WTC11 (cell line): ENCODE data around the gene AMD1.
"Not testable (repeated sequence)": the region's sequence is repeated elsewhere in the genome, so short reads cannot be mapped to it uniquely, and the experiment has no call there.

ENCODE experiments used
- FOXP1 ChIP-seq: sonication (generic); formaldehyde crosslinking; IDR thresholded peaks from 2 replicates; pipeline ENCODE4 v1.8.0; 2022; ENCODE audit warnings: missing genetic modification reagents, mild to moderate bottlenecking, moderate library complexity, borderline replicate concordance
- MYBL2 ChIP-seq: sonication (generic); formaldehyde crosslinking; IDR thresholded peaks from 2 replicates; pipeline ENCODE4 v1.8.1; 2023; ENCODE audit warnings: mild to moderate bottlenecking, moderate library complexity, missing genetic modification reagents
- NR3C1 ChIP-seq: sonication (generic); formaldehyde crosslinking; conservative IDR thresholded peaks from 2 replicates; pipeline ENCODE4 v1.8.1; 2023; ENCODE audit warnings: low read depth, mild to moderate bottlenecking, missing genetic modification reagents
- OVOL2 ChIP-seq: fragments of 250-450 bp; sonication (Bioruptor Pico); IDR thresholded peaks from 2 replicates; pipeline ENCODE4 v1.9.0; 2021; ENCODE audit warnings: mild to moderate bottlenecking, borderline replicate concordance
- ZBTB21 ChIP-seq: sonication (generic); formaldehyde crosslinking; IDR thresholded peaks from 2 replicates; pipeline ENCODE4 v1.8.1; 2023; ENCODE audit warnings: mild to moderate bottlenecking, missing genetic modification reagents, borderline replicate concordance
- ZNF263 ChIP-seq: sonication (generic); formaldehyde crosslinking; IDR thresholded peaks from 2 replicates; pipeline ENCODE4 v1.8.1; 2022; ENCODE audit warnings: low read depth, mild to moderate bottlenecking, moderate library complexity, missing genetic modification reagents
- TF ChIP-seq, protein P1 (sequence below): fragments of 200-600 bp; IDR thresholded peaks from 2 replicates; pipeline ENCODE4 v1.8.0; 2022; ENCODE audit warnings: antibody characterized with exemption
- TF ChIP-seq, protein P2 (sequence below): sonication (generic); formaldehyde crosslinking; IDR thresholded peaks from 2 replicates; pipeline ENCODE4 v1.8.0; 2022; ENCODE audit warnings: mild to moderate bottlenecking, missing genetic modification reagents
- TF ChIP-seq, protein P3 (sequence below): sonication (generic); formaldehyde crosslinking; IDR thresholded peaks from 2 replicates; pipeline ENCODE4 v1.8.0; 2022; ENCODE audit warnings: missing genetic modification reagents
- TF ChIP-seq, protein P4 (sequence below): fragments of 250-450 bp; sonication (Bioruptor Pico); IDR thresholded peaks from 2 replicates; pipeline ENCODE4 v1.9.0; 2021; ENCODE audit warnings: moderate library complexity, mild to moderate bottlenecking, inconsistent platforms, borderline replicate concordance

DNA sequence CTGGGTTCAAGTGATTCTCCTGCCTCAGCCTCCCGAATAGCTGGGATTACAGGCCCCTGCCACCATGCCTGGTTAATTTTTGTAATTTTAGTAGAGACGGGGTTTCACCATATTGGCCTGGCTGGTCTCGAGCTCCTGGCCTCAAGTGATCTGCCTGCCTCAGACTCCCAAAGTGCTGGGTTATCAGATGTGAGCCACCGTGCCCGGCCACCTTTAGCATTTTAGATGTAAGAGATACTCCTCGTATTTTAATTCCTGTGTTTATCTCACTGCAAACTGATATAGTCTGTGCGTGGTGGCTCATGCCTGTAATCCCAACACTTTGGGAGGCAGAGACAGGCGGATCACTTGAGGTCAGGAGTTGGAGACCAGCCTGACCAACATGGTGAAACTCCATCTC is 27.0 kb downstream of the AMD1 start:
- TF ChIP-seq, protein P1, sequence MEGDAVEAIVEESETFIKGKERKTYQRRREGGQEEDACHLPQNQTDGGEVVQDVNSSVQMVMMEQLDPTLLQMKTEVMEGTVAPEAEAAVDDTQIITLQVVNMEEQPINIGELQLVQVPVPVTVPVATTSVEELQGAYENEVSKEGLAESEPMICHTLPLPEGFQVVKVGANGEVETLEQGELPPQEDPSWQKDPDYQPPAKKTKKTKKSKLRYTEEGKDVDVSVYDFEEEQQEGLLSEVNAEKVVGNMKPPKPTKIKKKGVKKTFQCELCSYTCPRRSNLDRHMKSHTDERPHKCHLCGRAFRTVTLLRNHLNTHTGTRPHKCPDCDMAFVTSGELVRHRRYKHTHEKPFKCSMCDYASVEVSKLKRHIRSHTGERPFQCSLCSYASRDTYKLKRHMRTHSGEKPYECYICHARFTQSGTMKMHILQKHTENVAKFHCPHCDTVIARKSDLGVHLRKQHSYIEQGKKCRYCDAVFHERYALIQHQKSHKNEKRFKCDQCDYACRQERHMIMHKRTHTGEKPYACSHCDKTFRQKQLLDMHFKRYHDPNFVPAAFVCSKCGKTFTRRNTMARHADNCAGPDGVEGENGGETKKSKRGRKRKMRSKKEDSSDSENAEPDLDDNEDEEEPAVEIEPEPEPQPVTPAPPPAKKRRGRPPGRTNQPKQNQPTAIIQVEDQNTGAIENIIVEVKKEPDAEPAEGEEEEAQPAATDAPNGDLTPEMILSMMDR, result not testable (repeated sequence)
- not testable (repeated sequence) for TF ChIP-seq NR3C1, FOXP1, ZBTB21, MYBL2, OVOL2, ZNF263 (CRISPR knock-in tag)
- TF ChIP-seq, protein P2, sequence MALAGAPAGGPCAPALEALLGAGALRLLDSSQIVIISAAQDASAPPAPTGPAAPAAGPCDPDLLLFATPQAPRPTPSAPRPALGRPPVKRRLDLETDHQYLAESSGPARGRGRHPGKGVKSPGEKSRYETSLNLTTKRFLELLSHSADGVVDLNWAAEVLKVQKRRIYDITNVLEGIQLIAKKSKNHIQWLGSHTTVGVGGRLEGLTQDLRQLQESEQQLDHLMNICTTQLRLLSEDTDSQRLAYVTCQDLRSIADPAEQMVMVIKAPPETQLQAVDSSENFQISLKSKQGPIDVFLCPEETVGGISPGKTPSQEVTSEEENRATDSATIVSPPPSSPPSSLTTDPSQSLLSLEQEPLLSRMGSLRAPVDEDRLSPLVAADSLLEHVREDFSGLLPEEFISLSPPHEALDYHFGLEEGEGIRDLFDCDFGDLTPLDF, result not testable (repeated sequence)
- TF ChIP-seq, protein P3, sequence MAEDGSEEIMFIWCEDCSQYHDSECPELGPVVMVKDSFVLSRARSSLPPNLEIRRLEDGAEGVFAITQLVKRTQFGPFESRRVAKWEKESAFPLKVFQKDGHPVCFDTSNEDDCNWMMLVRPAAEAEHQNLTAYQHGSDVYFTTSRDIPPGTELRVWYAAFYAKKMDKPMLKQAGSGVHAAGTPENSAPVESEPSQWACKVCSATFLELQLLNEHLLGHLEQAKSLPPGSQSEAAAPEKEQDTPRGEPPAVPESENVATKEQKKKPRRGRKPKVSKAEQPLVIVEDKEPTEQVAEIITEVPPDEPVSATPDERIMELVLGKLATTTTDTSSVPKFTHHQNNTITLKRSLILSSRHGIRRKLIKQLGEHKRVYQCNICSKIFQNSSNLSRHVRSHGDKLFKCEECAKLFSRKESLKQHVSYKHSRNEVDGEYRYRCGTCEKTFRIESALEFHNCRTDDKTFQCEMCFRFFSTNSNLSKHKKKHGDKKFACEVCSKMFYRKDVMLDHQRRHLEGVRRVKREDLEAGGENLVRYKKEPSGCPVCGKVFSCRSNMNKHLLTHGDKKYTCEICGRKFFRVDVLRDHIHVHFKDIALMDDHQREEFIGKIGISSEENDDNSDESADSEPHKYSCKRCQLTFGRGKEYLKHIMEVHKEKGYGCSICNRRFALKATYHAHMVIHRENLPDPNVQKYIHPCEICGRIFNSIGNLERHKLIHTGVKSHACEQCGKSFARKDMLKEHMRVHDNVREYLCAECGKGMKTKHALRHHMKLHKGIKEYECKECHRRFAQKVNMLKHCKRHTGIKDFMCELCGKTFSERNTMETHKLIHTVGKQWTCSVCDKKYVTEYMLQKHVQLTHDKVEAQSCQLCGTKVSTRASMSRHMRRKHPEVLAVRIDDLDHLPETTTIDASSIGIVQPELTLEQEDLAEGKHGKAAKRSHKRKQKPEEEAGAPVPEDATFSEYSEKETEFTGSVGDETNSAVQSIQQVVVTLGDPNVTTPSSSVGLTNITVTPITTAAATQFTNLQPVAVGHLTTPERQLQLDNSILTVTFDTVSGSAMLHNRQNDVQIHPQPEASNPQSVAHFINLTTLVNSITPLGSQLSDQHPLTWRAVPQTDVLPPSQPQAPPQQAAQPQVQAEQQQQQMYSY, result not testable (repeated sequence)
- TF ChIP-seq, protein P4, sequence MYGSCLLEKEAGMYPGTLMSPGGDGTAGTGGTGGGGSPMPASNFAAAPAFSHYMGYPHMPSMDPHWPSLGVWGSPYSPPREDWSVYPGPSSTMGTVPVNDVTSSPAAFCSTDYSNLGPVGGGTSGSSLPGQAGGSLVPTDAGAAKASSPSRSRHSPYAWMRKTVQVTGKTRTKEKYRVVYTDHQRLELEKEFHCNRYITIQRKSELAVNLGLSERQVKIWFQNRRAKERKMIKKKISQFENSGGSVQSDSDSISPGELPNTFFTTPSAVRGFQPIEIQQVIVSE (CRISPR knock-in tag), result not testable (repeated sequence)
